ENCODE measurements around the gene SMIM1. TPM values are rescaled to one million over a fixed set of nuclear protein-coding genes. Genes with fewer than 3 reads are reported as not detected.
"Not testable (repeated sequence)": the region's sequence is repeated elsewhere in the genome, so short reads cannot be mapped to it uniquely, and the experiment has no call there.

SMIM1 gene
- polyA plus RNA-seq, 1 experiment = 1.0 TPM

DNA sequence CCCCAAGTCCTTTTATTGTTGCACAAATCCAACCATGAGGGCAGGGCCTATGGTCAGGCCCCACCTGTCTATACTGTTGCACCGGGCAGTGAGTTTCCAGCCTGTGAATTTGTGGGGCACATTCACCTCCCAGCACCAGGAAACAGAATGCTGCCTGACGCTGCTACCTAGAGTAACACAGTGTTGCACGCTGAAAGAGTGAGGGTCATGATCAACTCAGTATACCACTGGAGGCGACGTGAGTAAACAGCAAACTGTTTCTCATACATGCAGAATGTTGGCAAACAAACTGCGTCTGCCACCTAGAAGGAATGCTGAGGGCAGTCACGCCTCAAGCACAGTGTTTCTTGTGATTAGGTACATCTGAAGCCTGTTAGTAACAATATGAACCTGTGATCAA lies 37.1 kb downstream of the SMIM1 start:
- Histone ChIP-seq H3K36me3 (ENCODE audit: control insufficient read depth, insufficient read depth, low read length) (peaks cover 2% of the 10 kb centered on the region; the same call in 1 of the 2 replicates), H3K27me3 (ENCODE audit: control insufficient read depth, insufficient read depth, low read length) (no peaks in the 10 kb centered on the region), H3K4me3 (ENCODE audit: low read depth, low read length) (no peak overlapping the region)
- POLR2A ChIA-PET = no interaction called here
- CTCF ChIA-PET = no interaction called here
- DNase-seq (ENCODE audit: low read depth) = no peak
- TF ChIP-seq, protein P1, sequence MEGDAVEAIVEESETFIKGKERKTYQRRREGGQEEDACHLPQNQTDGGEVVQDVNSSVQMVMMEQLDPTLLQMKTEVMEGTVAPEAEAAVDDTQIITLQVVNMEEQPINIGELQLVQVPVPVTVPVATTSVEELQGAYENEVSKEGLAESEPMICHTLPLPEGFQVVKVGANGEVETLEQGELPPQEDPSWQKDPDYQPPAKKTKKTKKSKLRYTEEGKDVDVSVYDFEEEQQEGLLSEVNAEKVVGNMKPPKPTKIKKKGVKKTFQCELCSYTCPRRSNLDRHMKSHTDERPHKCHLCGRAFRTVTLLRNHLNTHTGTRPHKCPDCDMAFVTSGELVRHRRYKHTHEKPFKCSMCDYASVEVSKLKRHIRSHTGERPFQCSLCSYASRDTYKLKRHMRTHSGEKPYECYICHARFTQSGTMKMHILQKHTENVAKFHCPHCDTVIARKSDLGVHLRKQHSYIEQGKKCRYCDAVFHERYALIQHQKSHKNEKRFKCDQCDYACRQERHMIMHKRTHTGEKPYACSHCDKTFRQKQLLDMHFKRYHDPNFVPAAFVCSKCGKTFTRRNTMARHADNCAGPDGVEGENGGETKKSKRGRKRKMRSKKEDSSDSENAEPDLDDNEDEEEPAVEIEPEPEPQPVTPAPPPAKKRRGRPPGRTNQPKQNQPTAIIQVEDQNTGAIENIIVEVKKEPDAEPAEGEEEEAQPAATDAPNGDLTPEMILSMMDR (IDR thresholded peaks at IDR 0.05; ENCODE audit: insufficient read depth, low read depth, low read length) = no peak

DNA sequence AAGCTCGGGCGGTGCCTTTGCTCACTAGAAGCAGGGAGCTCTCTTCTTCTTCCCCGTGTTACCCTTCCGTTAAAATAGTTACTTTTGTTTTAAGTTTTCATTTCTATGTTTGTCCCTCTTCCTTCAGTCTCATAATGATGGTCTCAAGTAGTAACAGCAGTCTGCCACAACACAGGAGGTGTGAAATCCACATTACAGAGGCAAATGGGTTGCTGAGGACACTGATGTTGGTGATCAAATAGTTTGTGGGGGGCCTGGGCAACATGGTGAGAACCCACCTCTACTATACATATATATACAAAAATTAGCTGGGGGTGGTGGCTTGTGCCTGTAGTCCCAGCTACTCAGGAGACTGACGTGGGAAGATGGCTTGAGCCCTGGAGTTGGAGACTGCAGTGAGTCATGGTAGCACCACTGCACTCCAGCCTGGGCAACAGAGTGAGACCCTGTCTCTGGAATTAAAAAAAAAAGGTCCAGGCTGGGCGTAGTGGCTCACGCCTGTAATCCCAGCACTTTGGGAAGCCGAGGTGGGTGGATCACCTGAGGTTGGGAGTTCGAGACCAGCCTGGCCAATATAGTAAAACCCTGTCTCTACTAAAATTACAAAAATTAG lies 37.7 kb downstream of the SMIM1 start:
- CTCF ChIA-PET; H3K36me3 ChIP-seq (ENCODE audit: control insufficient read depth, insufficient read depth, low read length); H3K4me3 ChIP-seq (ENCODE audit: low read depth, low read length); H3K27me3 ChIP-seq (ENCODE audit: control insufficient read depth, insufficient read depth, low read length); DNase-seq (ENCODE audit: low read depth); POLR2A ChIA-PET: not testable (repeated sequence)

DNA sequence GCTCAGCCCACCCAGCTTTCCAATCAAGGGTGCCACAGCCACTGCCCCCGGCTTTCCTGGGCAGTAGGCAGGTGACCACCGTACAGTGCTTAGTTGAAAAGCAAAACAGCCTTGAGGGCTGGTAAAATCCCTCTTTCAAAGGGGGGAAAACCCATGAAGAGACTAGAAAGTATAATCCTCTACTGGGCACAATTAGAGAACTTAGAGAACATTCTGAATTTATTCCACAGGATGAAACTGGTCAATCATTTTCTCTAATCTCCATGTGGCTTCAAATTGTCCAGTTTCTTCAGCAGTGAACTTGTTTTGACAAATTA lies 39.0 kb downstream of the SMIM1 start:
- no peak for DNase-seq (ENCODE audit: low read depth)
- ChIA-PET CTCF (no interaction called here), POLR2A (no interaction called here)
- Histone ChIP-seq H3K27me3 (ENCODE audit: control insufficient read depth, insufficient read depth, low read length) (no peaks in the 10 kb centered on the region), H3K36me3 (ENCODE audit: control insufficient read depth, insufficient read depth, low read length) (peaks cover 5% of the 10 kb centered on the region), H3K4me3 (ENCODE audit: low read depth, low read length) (no peak overlapping the region)
- TF ChIP-seq, protein P1 (IDR thresholded peaks at IDR 0.05; ENCODE audit: insufficient read depth, low read depth, low read length) = no peak

DNA sequence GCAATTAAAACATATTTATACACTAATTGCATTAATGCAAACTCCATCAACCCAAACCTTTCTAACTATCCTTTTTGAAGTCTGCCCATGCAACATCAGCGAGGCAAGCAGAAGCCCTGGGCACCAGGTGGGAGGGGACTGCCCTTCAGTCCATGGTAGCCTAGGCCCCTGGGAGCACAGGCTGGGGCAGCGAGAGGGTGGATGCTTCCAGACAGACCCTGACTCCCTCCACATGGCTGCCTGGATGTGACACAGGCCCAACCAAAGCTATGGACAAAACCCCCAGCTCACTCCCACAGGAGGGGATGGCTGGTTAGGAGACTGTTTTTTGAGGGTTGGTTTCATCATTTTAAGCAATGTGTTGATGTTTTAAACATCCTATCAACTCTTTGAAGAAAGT lies 41.5 kb downstream of the SMIM1 start:
- TF ChIP-seq, protein P1 (IDR thresholded peaks at IDR 0.05; ENCODE audit: insufficient read depth, low read depth, low read length) = no peak
- no peaks in the 10 kb centered on the region for H3K27me3 ChIP-seq (ENCODE audit: control insufficient read depth, insufficient read depth, low read length)
- POLR2A ChIA-PET = no interaction called here
- CTCF ChIA-PET = no interaction called here
- peaks cover 6% of the 10 kb centered on the region for H3K36me3 ChIP-seq (ENCODE audit: control insufficient read depth, insufficient read depth, low read length)
- no peak for DNase-seq (ENCODE audit: low read depth)
- no peak overlapping the region for H3K4me3 ChIP-seq (ENCODE audit: low read depth, low read length)

DNA sequence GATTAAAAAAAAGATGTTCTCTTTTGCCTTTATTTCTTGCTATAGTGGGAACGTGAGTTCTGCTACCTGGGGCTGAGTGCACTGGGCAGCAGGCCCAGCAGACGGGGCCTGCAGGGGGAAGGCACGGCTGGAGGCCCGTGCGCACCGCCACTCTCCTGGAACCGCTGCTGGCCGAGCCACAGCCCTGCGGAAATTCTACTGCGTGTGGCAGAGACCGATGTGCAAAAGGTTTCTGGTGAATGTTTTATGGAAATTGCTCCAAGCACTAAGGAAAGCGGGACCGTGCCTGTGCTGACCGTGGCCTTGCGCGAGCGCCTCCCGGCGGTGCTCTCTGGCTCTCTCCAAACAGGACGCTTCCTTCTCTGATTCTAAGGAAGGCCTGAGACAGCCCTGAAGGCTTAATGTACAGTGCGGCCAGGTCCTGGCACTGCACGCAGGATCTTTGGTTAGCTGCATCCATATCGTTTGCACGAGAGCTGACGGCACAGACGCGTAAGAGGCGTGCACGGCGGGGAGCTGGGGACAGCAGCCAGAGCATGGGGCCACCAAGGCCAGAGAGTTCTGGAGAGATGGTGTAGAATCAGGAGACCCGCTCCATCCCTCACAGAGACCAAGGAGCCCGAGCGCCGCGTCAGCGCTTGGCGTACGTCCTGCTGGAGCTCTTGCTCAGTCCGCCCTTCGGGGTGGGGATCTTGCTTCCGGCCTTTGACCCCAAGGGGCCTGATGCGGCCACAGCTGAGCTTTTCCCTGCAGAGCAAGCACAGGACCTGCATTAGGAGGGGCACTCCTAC lies 42.4 kb downstream of the SMIM1 start:
- TF ChIP-seq, protein P1 (IDR thresholded peaks at IDR 0.05; ENCODE audit: insufficient read depth, low read depth, low read length) = no peak
- no peaks in the 10 kb centered on the region for H3K27me3 ChIP-seq (ENCODE audit: control insufficient read depth, insufficient read depth, low read length)
- ChIA-PET CTCF (interaction anchor here (1.1 kb wide), 2 partner anchors 13 to 16 kb away, joined by 3 to 4 read pairs; no protein-coding TSS in a partner anchor), POLR2A (no interaction called here)
- no peak for DNase-seq (ENCODE audit: low read depth)
- H3K36me3 ChIP-seq (ENCODE audit: control insufficient read depth, insufficient read depth, low read length) = peaks cover 6% of the 10 kb centered on the region
- no peak overlapping the region for H3K4me3 ChIP-seq (ENCODE audit: low read depth, low read length)
